IMR-90 (cell line): ENCODE measurements around the gene CFAP206.

Source experiments
- BHLHE40 ChIP-seq: fragments of 150-350 bp; IDR thresholded peaks from 2 replicates; pipeline ENCODE4 v1.6.1; 2016; ENCODE audit warnings: mild to moderate bottlenecking, low read depth, low read length
- CEBPB ChIP-seq: IDR thresholded peaks from 2 replicates; pipeline ENCODE4 v1.6.1; 2012; ENCODE audit warnings: low read depth, low read length, improper control_type of control experiment
- MAFK ChIP-seq: IDR thresholded peaks from 2 replicates; pipeline ENCODE4 v1.6.1; 2012; ENCODE audit warnings: low read depth, low read length, improper control_type of control experiment
- MAZ ChIP-seq: IDR thresholded peaks from 2 replicates; pipeline ENCODE4 v1.6.1; 2012; ENCODE audit warnings: low read depth, mild to moderate bottlenecking, low read length, improper control_type of control experiment, moderate library complexity, borderline replicate concordance
- MXI1 ChIP-seq: IDR thresholded peaks from 2 replicates; pipeline ENCODE4 v1.6.1; 2012; ENCODE audit warnings: low read depth, mild to moderate bottlenecking, low read length, moderate library complexity, borderline replicate concordance
- POLR2A ChIP-seq: IDR thresholded peaks from 2 replicates; pipeline ENCODE4 v1.6.1; 2012; ENCODE audit warnings: mild to moderate bottlenecking, low read depth, low read length
- RAD21 ChIP-seq: IDR thresholded peaks from 2 replicates; pipeline ENCODE4 v1.6.1; 2012; ENCODE audit warnings: low read length, improper control_type of control experiment
- RCOR1 ChIP-seq: IDR thresholded peaks from 2 replicates; pipeline ENCODE4 v1.6.1; 2012; ENCODE audit warnings: mild to moderate bottlenecking, low read length, improper control_type of control experiment; ENCODE audit not compliant: insufficient replicate concordance
- RFX5 ChIP-seq: IDR thresholded peaks from 2 replicates; pipeline ENCODE4 v1.8.0; 2012; ENCODE audit warnings: low read depth, mild to moderate bottlenecking, low read length, moderate library complexity
- SMC3 ChIP-seq: fragments of 150-350 bp; IDR thresholded peaks from 2 replicates; pipeline ENCODE4 v1.6.1; 2016; ENCODE audit warnings: low read depth, mild to moderate bottlenecking, antibody characterized with exemption, low read length, moderate library complexity
- USF2 ChIP-seq: fragments of 150-350 bp; IDR thresholded peaks from 2 replicates; pipeline ENCODE4 v1.6.1; 2017; ENCODE audit warnings: mild to moderate bottlenecking, antibody characterized with exemption, low read length, low read depth
- TF ChIP-seq, protein P1 (sequence below): conservative IDR thresholded peaks from 2 replicates; pipeline ENCODE4 v1.5.1; 2012; ENCODE audit warnings: mild to moderate bottlenecking, low read depth, low read length, improper control_type of control experiment
- TF ChIP-seq, protein P2 (sequence below): fragments of 150-350 bp; IDR thresholded peaks from 2 replicates; pipeline ENCODE4 v1.6.1; 2016; ENCODE audit warnings: low read depth, mild to moderate bottlenecking, low read length, moderate library complexity, borderline replicate concordance

DNA sequence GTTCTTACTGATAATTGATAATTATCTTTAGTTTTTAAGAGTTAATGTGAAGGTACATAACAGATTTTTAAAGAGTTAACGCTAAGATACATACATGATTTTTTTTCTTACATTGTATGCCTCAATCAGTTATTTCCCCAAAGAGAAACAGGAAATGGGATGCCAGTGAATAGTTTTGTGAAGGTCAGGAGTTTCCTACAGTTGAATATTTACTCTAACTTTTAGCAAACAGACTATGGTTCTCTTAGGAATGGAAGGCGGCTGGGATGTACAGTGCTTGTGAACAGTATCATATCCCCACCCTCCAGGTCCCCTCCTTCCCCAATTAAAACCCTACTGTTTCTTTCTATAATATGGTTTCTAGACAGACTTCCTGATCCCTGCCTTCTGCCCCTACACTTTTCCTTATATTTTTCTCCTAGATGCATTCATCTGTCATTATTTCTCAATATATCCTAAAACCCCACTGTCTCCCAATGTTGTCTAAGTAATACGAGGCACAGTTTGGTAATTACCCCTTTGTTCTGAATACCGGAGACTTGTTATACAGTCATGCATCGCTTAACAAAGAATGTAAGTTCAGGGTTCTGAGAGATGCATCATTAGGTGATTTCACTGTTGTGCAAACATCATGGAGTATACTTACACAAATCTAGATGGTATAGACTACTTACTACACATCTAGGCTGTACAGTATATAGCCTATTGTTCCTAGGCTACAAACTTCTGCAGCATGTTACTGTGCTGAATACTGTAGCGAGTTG lies 94.2 kb downstream of the CFAP206 start:
- TF ChIP-seq, protein P1, sequence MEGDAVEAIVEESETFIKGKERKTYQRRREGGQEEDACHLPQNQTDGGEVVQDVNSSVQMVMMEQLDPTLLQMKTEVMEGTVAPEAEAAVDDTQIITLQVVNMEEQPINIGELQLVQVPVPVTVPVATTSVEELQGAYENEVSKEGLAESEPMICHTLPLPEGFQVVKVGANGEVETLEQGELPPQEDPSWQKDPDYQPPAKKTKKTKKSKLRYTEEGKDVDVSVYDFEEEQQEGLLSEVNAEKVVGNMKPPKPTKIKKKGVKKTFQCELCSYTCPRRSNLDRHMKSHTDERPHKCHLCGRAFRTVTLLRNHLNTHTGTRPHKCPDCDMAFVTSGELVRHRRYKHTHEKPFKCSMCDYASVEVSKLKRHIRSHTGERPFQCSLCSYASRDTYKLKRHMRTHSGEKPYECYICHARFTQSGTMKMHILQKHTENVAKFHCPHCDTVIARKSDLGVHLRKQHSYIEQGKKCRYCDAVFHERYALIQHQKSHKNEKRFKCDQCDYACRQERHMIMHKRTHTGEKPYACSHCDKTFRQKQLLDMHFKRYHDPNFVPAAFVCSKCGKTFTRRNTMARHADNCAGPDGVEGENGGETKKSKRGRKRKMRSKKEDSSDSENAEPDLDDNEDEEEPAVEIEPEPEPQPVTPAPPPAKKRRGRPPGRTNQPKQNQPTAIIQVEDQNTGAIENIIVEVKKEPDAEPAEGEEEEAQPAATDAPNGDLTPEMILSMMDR: no peak
- TF ChIP-seq POLR2A (no peak), BHLHE40 (no peak), RAD21 (no peak), MAFK (no peak), RFX5 (no peak), CEBPB (no peak), USF2 (no peak), MXI1 (no peak), MAZ (no peak), RCOR1 (no peak), SMC3 (no peak)
- TF ChIP-seq, protein P2, sequence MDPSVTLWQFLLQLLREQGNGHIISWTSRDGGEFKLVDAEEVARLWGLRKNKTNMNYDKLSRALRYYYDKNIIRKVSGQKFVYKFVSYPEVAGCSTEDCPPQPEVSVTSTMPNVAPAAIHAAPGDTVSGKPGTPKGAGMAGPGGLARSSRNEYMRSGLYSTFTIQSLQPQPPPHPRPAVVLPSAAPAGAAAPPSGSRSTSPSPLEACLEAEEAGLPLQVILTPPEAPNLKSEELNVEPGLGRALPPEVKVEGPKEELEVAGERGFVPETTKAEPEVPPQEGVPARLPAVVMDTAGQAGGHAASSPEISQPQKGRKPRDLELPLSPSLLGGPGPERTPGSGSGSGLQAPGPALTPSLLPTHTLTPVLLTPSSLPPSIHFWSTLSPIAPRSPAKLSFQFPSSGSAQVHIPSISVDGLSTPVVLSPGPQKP: no peak
